Activated CD4-positive, alpha-beta memory T cell treated with anti-CD3 and anti-CD28 coated beads, Interleukin-2, amount 10 ng/mL, durations not matched to agents 7 days and 5 days (primary cell): Measurements from ENCODE around the gene HYOU1. TPM values are rescaled to one million over a fixed set of nuclear protein-coding genes. Genes with fewer than 3 reads are reported as not detected.

Experiments used
- total RNA-seq, 2 experiments: library from RNA; stranded (reverse); gene quantifications; one replicate each; pipeline ENCODE4 v1.2.3, GENCODE V29; 2021

HYOU1 gene
- total RNA-seq, 2 experiments from 2014 or later = 123 to 125 TPM

Other genes starting within 250 kb of the HYOU1 start
- gene CXCR5, start 173.3 kb downstream of the HYOU1 start, total RNA-seq = under 1 TPM; 0.83 to 0.86 TPM
- 10 to 100 TPM; 56.8 to 62.5 TPM for gene BCL9L, start 131.3 kb downstream of the HYOU1 start, total RNA-seq
- gene UPK2, start 100.9 kb downstream of the HYOU1 start, total RNA-seq = not detected
- not detected for gene FOXR1, start 85.4 kb downstream of the HYOU1 start, total RNA-seq
- gene CENATAC, start 59.1 kb downstream of the HYOU1 start, total RNA-seq = 10 to 100 TPM; 34.6 to 35.0 TPM
- 1,000 to 10,000 TPM; 1,257 to 1,287 TPM for gene RPS25, start 38.9 kb downstream of the HYOU1 start, total RNA-seq
- gene TRAPPC4, start 38.4 kb downstream of the HYOU1 start, total RNA-seq = 10 to 100 TPM; 67.0 to 71.1 TPM
- gene SLC37A4, start 26.3 kb downstream of the HYOU1 start, total RNA-seq = 10 to 100 TPM; 31.6 to 33.9 TPM
- gene VPS11, start 10.6 kb upstream of the HYOU1 start, total RNA-seq = 10 to 100 TPM; 30.6 to 36.1 TPM
- gene HMBS, start 27.7 kb upstream of the HYOU1 start, total RNA-seq = 10 to 100 TPM; 17.3 to 18.8 TPM
- gene DPAGT1, start 44.6 kb upstream of the HYOU1 start, total RNA-seq = 10 to 100 TPM; 57.3 to 58.4 TPM
- gene C2CD2L, start 50.1 kb upstream of the HYOU1 start, total RNA-seq = 10 to 100 TPM; 28.5 to 29.2 TPM
- gene HINFP, start 64.4 kb upstream of the HYOU1 start, total RNA-seq = 10 to 100 TPM; 36.6 to 36.7 TPM
- not detected for gene ABCG4, start 91.8 kb upstream of the HYOU1 start, total RNA-seq
- 10 to 100 TPM; 19.2 to 21.9 TPM for gene NLRX1, start 111.5 kb upstream of the HYOU1 start, total RNA-seq
- under 1 TPM; 0.33 to 0.35 TPM for gene NHERF4, start 128.3 kb upstream of the HYOU1 start, total RNA-seq
- gene CBL, start 149.1 kb upstream of the HYOU1 start, total RNA-seq = 10 to 100 TPM; 45.0 to 47.0 TPM